NOMO-1 treated with dmso at 0.1 percent for 144 hours (cell line): Measurements from ENCODE around the gene ZNF747.
"Not testable (repeated sequence)": the region's sequence is repeated elsewhere in the genome, so short reads cannot be mapped to it uniquely, and the experiment has no call there.

Experiments used
- DNase-seq: peaks from one replicate; lab custom pipeline; 2025; ENCODE audit not compliant: unreplicated experiment; lab: John Stamatoyannopoulos, UW

The ZNF747 gene

GRCh38 chr16:30557957-30558788, 23.5 kb upstream of the ZNF747 start, which contains the start of gene ZNF764:
ZNF764 (minus strand) TSS chr16:30558374; CDS start chr16:30558182, 192 bp downstream.
- peak; percentile 97 for DNase-seq

- no peak for DNase-seq
Observed at GRCh38 chr16:30557707-30557956, 23.0 kb upstream of the ZNF747 start.

- DNase-seq, result no peak
Observed at GRCh38 chr16:30556125-30556473, 21.4 kb upstream of the ZNF747 start.

GRCh38 chr16:30555315-30556124, 20.9 kb upstream of the ZNF747 start:
- DNase-seq, result no peak

GRCh38 chr16:30554557-30555314, 20.1 kb upstream of the ZNF747 start:
- DNase-seq, result no peak

- peak; percentile 9 for DNase-seq
Observed at GRCh38 chr16:30553393-30553899, 18.8 kb upstream of the ZNF747 start.

- no peak for DNase-seq
Observed at GRCh38 chr16:30552956-30553355, 18.3 kb upstream of the ZNF747 start.

GRCh38 chr16:30551781-30552180, 17.1 kb upstream of the ZNF747 start:
- no peak for DNase-seq

GRCh38 chr16:30548416-30549253, 14.0 kb upstream of the ZNF747 start:
- no peak for DNase-seq

GRCh38 chr16:30546115-30546514, 11.5 kb upstream of the ZNF747 start:
- no peak for DNase-seq

- DNase-seq, result no peak
Observed at GRCh38 chr16:30543067-30543466, 8.4 kb upstream of the ZNF747 start.

GRCh38 chr16:30541502-30542329, 7.1 kb upstream of the ZNF747 start:
- no peak for DNase-seq

- DNase-seq, result not testable (repeated sequence)
Observed at GRCh38 chr16:30540916-30541464, 6.3 kb upstream of the ZNF747 start.

- DNase-seq, result not testable (repeated sequence)
Observed at GRCh38 chr16:30539986-30540526, 5.4 kb upstream of the ZNF747 start.

GRCh38 chr16:30539000-30539964, 4.6 kb upstream of the ZNF747 start:
- DNase-seq, result no peak

- not testable (repeated sequence) for DNase-seq
Observed at GRCh38 chr16:30536391-30537024, 1.9 kb upstream of the ZNF747 start.

GRCh38 chr16:30535777-30536190, 1.1 kb upstream of the ZNF747 start:
- peak; percentile 67 for DNase-seq
